ENCODE data around the gene UBE2Z. TPM values are rescaled to one million over a fixed set of nuclear protein-coding genes. Genes with fewer than 3 reads are reported as not detected.
A peak's percentile ranks its signal among the peaks of the same experiment; 100 is the strongest.

Gene UBE2Z
- total and polyA plus RNA-seq, 2 of the 13 experiments (the other 11 are each of a cell fraction or from before 2014, with no cell fraction given) = 63.2 to 122 TPM

GRCh38 chr17:48972749-48973097, 64.5 kb downstream of the UBE2Z start (continued):
- TF ChIP-seq HNF1B (CRISPR knock-in tag; IDR thresholded peaks at IDR 0.05) (no peak), ZNF597 (CRISPR knock-in tag; IDR thresholded peaks at IDR 0.05) (no peak), HES4 (CRISPR knock-in tag; IDR thresholded peaks at IDR 0.05; ENCODE audit: borderline replicate concordance) (no peak), HNRNPLL (IDR thresholded peaks at IDR 0.05; ENCODE audit: low read depth, low read length, poor library complexity, severe bottlenecking) (no peak), IKZF1 (IDR thresholded peaks at IDR 0.05) (no peak), ZNF329 (CRISPR knock-in tag; IDR thresholded peaks at IDR 0.05; ENCODE audit: low read depth) (no peak), ZC3H13 (CRISPR knock-in tag; IDR thresholded peaks at IDR 0.05) (no peak), ZNF317 (CRISPR knock-in tag; IDR thresholded peaks at IDR 0.05) (no peak), ZNF891 (CRISPR knock-in tag; IDR thresholded peaks at IDR 0.05) (no peak), KLF13 (CRISPR knock-in tag; IDR thresholded peaks at IDR 0.05) (no peak), ZNF788 (CRISPR knock-in tag; IDR thresholded peaks at IDR 0.05; ENCODE audit: borderline replicate concordance) (0 out of 2 replicates have a peak, but pooled peaks have one; percentile 33), RELA (CRISPR knock-in tag; IDR thresholded peaks at IDR 0.05) (no peak), ZSCAN21 (CRISPR knock-in tag; IDR thresholded peaks at IDR 0.05; ENCODE audit: borderline replicate concordance) (0 out of 2 replicates have a peak, but pooled peaks have one; percentile 16), ZNF672 (CRISPR knock-in tag; IDR thresholded peaks at IDR 0.05) (no peak), MTF2 (CRISPR knock-in tag; IDR thresholded peaks at IDR 0.05; ENCODE audit: borderline replicate concordance) (no peak), ZNF784 (CRISPR knock-in tag; IDR thresholded peaks at IDR 0.05; ENCODE audit: borderline replicate concordance) (0 out of 2 replicates have a peak, but pooled peaks have one; percentile 15), KAT8 (CRISPR knock-in tag; IDR thresholded peaks at IDR 0.05) (no peak), ZNF432 (CRISPR knock-in tag; IDR thresholded peaks at IDR 0.05; ENCODE audit: borderline replicate concordance) (no peak), ZNF781 (CRISPR knock-in tag; IDR thresholded peaks at IDR 0.05; ENCODE audit: borderline replicate concordance, not compliant biosample characterization) (no peak), ZNF350 (CRISPR knock-in tag; IDR thresholded peaks at IDR 0.05; ENCODE audit: borderline replicate concordance, low read depth) (0 out of 2 replicates have a peak, but pooled peaks have one; percentile 4), MATR3 (CRISPR knock-in tag; IDR thresholded peaks at IDR 0.05) (no peak), NFE2L1 (CRISPR knock-in tag; IDR thresholded peaks at IDR 0.05; ENCODE audit: borderline replicate concordance) (no peak), PHF20 (CRISPR knock-in tag; IDR thresholded peaks at IDR 0.05) (no peak), PCBP1 (IDR thresholded peaks at IDR 0.05; ENCODE audit: borderline replicate concordance, low read depth, low read length) (no peak), ZFP36 (IDR thresholded peaks at IDR 0.05; ENCODE audit: borderline replicate concordance, low read depth, low read length, partially characterized antibody) (no peak), ZNF569 (CRISPR knock-in tag; IDR thresholded peaks at IDR 0.05; ENCODE audit: borderline replicate concordance) (no peak)
- TF ChIP-seq, protein P1, sequence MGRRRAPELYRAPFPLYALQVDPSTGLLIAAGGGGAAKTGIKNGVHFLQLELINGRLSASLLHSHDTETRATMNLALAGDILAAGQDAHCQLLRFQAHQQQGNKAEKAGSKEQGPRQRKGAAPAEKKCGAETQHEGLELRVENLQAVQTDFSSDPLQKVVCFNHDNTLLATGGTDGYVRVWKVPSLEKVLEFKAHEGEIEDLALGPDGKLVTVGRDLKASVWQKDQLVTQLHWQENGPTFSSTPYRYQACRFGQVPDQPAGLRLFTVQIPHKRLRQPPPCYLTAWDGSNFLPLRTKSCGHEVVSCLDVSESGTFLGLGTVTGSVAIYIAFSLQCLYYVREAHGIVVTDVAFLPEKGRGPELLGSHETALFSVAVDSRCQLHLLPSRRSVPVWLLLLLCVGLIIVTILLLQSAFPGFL (CRISPR knock-in tag; IDR thresholded peaks at IDR 0.05) = no peak

Data from HepG2 (cell line).